Measurements from ENCODE around the gene KCNN3. TPM values are rescaled to one million over a fixed set of nuclear protein-coding genes. Genes with fewer than 3 reads are reported as not detected.

Gene KCNN3
- total RNA-seq, 1 donor from 2014 or later = 0.04 TPM

DNA sequence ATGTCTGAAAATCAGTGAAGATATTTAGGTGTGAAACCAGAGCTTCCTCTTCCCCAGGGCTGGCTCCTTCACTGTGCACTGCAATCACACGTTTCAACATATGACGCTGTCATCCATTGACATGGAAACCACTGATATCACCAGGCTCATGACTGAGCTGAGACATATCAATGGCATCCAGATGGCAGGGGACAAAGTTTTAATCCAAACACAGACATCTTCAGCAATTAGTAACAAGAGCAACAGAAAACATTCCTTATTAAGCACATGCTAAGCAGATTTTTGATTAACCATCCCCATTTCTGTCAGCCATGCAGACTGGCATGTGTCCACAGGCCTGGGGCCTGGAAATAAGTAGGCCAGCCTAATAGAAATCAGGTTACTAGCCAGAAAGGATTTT is 154.1 kb downstream of the KCNN3 start:
- DNase-seq (ENCODE audit: low read depth) = no peak
- TF ChIP-seq, protein P1, sequence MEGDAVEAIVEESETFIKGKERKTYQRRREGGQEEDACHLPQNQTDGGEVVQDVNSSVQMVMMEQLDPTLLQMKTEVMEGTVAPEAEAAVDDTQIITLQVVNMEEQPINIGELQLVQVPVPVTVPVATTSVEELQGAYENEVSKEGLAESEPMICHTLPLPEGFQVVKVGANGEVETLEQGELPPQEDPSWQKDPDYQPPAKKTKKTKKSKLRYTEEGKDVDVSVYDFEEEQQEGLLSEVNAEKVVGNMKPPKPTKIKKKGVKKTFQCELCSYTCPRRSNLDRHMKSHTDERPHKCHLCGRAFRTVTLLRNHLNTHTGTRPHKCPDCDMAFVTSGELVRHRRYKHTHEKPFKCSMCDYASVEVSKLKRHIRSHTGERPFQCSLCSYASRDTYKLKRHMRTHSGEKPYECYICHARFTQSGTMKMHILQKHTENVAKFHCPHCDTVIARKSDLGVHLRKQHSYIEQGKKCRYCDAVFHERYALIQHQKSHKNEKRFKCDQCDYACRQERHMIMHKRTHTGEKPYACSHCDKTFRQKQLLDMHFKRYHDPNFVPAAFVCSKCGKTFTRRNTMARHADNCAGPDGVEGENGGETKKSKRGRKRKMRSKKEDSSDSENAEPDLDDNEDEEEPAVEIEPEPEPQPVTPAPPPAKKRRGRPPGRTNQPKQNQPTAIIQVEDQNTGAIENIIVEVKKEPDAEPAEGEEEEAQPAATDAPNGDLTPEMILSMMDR (IDR thresholded peaks at IDR 0.05; ENCODE audit: insufficient read depth, low read length, poor library complexity, severe bottlenecking) = no peak

DNA sequence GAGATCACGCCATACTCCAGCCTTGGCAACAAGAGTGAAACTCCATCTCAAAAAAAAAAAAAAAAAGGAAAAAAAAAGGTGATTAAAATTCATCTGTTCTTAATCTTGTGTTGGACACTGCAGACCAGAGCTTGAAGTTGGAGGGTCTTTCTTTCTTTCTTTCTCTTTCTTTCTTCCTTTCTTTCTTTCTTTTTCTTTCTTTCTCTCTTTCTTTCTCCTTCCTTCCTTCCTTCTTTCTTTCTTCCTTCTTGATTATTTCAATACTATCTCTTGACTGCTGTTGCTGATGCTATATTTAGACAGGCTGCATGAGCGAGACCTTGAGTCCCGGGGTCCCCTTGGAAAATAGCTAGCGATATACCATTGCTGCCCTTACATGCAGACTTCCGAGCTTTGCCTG is 154.7 kb downstream of the KCNN3 start:
- TF ChIP-seq, protein P1 (IDR thresholded peaks at IDR 0.05; ENCODE audit: insufficient read depth, low read length, poor library complexity, severe bottlenecking) = no peak
- DNase-seq (ENCODE audit: low read depth) = no peak
- H3K27me3 ChIP-seq (ENCODE audit: control insufficient read depth, insufficient read depth, low read length) = peaks cover 17% of the 10 kb centered on the region
- no peak overlapping the region for H3K4me3 ChIP-seq (ENCODE audit: low read depth, low read length)
- no peaks in the 10 kb centered on the region for H3K36me3 ChIP-seq (ENCODE audit: control insufficient read depth, insufficient read depth, low read length)

More for the DNA sequence above, 154.1 kb downstream of the KCNN3 start:
- Histone ChIP-seq H3K36me3 (ENCODE audit: control insufficient read depth, insufficient read depth, low read length) (no peaks in the 10 kb centered on the region), H3K27me3 (ENCODE audit: control insufficient read depth, insufficient read depth, low read length) (peaks cover 17% of the 10 kb centered on the region), H3K4me3 (ENCODE audit: low read depth, low read length) (no peak overlapping the region)

DNA sequence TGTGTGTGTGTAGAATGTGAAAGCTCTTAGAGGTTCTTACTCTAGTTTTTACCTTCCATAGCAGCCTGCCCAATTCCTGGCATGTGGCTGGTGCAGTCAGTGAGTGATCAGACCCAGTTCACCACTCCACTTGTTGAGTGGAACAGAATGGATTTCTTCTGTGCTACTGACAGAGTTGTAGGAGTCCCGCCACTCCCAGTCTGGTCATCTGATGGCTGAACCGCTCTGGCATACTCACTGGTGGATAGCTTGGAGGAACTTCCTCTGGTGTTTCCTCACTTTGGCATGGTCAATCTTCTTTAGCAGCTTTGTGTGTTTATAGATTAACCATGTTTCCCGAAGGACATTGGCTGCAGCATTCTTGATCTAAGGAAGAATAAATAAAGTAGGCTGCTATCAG is 155.4 kb downstream of the KCNN3 start:
- Histone ChIP-seq H3K27me3 (ENCODE audit: control insufficient read depth, insufficient read depth, low read length) (peaks cover 20% of the 10 kb centered on the region), H3K4me3 (ENCODE audit: low read depth, low read length) (no peak overlapping the region), H3K36me3 (ENCODE audit: control insufficient read depth, insufficient read depth, low read length) (no peaks in the 10 kb centered on the region)
- TF ChIP-seq, protein P1 (IDR thresholded peaks at IDR 0.05; ENCODE audit: insufficient read depth, low read length, poor library complexity, severe bottlenecking) = no peak
- no peak for DNase-seq (ENCODE audit: low read depth)

DNA sequence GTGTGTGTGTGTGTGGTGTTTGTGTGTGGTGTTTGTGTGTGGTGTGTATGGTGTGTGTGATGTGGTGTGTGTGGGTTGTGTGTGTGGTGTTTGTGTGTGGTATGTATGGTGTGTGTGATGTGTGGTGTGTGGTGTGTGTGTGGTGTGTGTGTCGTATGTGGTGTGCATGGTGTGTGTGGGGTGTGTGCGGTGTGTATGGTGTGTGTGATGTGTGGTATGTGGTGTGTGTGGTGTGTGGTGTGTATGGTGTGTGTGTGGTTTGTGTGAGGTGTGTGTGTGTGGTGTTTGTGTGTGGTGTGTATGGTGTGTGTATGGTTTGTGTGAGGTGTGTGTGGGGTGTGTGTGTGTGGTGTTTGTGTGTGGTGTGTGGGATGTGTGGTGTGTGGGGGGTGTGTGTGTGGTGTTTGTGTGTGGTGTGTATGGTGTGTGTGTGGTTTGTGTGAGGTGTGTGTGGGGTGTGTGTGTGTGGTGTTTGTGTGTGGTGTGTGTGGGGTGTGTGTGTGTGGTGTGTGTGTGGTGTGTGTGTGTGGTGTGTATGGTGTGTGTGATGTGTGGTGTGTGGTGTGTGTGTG is 155.9 kb downstream of the KCNN3 start:
- no peak overlapping the region for H3K4me3 ChIP-seq (ENCODE audit: low read depth, low read length)
- peaks cover 20% of the 10 kb centered on the region for H3K27me3 ChIP-seq (ENCODE audit: control insufficient read depth, insufficient read depth, low read length)
- TF ChIP-seq, protein P1 (IDR thresholded peaks at IDR 0.05; ENCODE audit: insufficient read depth, low read length, poor library complexity, severe bottlenecking) = no peak

DNA sequence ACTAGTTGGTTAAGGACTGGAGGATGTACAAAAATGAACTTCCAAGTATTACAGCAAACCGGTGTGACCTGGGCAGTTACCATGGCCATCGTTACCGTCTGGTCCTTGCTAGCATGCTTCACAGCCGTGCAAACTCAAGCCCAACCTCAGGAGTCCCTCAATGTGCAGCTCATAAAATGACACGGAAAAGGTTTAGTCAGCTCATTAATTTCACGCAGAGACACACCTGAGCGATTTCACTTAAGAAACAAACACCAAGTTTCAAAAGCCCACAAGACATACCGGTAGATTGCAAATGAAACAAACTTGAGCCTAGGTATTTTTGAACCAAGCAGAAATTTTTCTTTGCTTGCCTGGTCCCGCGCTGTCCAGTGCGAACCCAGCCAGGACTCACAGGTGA is 157.1 kb downstream of the KCNN3 start:
- no peaks in the 10 kb centered on the region for H3K36me3 ChIP-seq (ENCODE audit: control insufficient read depth, insufficient read depth, low read length)
- peaks cover 22% of the 10 kb centered on the region for H3K27me3 ChIP-seq (ENCODE audit: control insufficient read depth, insufficient read depth, low read length)
- no peak overlapping the region for H3K4me3 ChIP-seq (ENCODE audit: low read depth, low read length)
- TF ChIP-seq, protein P1 (IDR thresholded peaks at IDR 0.05; ENCODE audit: insufficient read depth, low read length, poor library complexity, severe bottlenecking) = no peak
- no peak for DNase-seq (ENCODE audit: low read depth)

More for the DNA sequence above, 155.9 kb downstream of the KCNN3 start:
- DNase-seq (ENCODE audit: low read depth) = no peak
- no peaks in the 10 kb centered on the region for H3K36me3 ChIP-seq (ENCODE audit: control insufficient read depth, insufficient read depth, low read length)

Data from kidney epithelial cell (primary cell).